ENCODE data around the gene ERG. TPM values are rescaled to one million over a fixed set of nuclear protein-coding genes. Genes with fewer than 3 reads are reported as not detected.

ERG gene
- total RNA-seq, 4 donors from 2014 or later = 3.7 to 13.3 (median 10.6) TPM

DNA sequence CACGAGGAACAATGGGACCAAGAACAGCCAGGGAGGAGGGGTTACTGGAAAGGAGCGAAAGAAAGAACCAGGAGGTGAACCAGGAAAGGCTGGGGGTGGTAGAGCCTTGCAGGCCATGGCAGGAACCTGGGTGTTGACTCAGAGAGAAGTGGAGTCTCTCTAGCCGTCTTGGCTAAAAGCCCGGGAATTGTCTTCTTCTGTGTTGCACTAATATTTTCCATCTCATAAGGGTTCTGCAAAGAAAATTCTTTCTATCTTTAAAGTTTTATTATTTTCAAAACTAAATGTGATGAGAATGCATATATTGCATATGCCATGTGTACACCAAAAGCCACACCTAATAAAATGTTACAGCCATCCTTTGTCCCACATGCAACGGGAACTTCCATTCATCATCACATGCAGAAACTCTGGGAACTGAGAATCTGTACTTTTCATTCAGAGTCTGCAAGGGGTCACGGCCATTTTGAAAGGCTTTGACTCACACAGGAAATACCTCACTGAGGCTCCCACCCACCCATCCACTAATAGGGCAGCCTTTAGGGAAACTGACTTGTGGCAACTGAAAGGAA is 38.0 kb downstream of the ERG start:
- H3K27me3 ChIP-seq = peaks cover 0 to 4% (median 0%) of the 10 kb centered on the region in 4 donors
- intact Hi-C loops (cut with DNase I) = no loop called here
- H3K36me3 ChIP-seq = no peaks in the 10 kb centered on the region
- TF ChIP-seq, protein P1, sequence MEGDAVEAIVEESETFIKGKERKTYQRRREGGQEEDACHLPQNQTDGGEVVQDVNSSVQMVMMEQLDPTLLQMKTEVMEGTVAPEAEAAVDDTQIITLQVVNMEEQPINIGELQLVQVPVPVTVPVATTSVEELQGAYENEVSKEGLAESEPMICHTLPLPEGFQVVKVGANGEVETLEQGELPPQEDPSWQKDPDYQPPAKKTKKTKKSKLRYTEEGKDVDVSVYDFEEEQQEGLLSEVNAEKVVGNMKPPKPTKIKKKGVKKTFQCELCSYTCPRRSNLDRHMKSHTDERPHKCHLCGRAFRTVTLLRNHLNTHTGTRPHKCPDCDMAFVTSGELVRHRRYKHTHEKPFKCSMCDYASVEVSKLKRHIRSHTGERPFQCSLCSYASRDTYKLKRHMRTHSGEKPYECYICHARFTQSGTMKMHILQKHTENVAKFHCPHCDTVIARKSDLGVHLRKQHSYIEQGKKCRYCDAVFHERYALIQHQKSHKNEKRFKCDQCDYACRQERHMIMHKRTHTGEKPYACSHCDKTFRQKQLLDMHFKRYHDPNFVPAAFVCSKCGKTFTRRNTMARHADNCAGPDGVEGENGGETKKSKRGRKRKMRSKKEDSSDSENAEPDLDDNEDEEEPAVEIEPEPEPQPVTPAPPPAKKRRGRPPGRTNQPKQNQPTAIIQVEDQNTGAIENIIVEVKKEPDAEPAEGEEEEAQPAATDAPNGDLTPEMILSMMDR (IDR thresholded peaks at IDR 0.05) = no peak
- TF ChIP-seq POLR2AphosphoS5 (IDR thresholded peaks at IDR 0.05) (no peak), EP300 (IDR thresholded peaks at IDR 0.05) (no peak), POLR2A (IDR thresholded peaks at IDR 0.05; ENCODE audit: low read depth) (no peak)
- 73% methylated on average over 5 of the region's 6 CpGs for WGBS
- H3K4me1 ChIP-seq = peaks cover 0 to 6% (median 0%) of the 10 kb centered on the region in 4 donors
- H3K27ac ChIP-seq (replicated peaks in 1 of 4) = peak overlapping the region in 2 of 4 donors; percentile 44
- no peak for DNase-seq (ENCODE audit: extremely low spot score)
- H3K9me3 ChIP-seq = no peaks in the 10 kb centered on the region
- no peak overlapping the region for H3K4me3 ChIP-seq

DNA sequence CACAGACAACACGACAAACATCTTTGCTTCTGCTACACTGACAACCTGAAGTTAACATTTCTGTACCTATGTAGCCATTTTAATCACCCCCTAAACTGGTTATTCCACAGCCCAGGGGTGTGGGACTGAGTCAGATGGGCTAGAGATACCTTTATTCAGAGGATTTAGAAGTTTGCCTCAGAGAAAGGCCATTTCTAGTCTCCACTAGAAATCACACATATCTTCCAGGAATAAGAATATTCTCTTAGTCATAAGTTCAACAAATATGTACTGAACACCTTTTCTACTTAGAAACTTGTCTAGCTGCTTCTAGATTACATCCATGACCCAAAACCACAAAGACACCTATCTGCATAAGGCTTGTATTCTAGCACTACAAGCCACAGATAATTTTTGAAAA is 38.8 kb downstream of the ERG start:
- H3K4me3 ChIP-seq = no peak overlapping the region
- H3K27ac ChIP-seq (replicated peaks in 1 of 4) = peak overlapping the region in 1 of 4 donors; percentile 18
- WGBS = 73% methylated on average over 1 of the region's 1 CpG
- intact Hi-C loops (cut with DNase I) = no loop called here
- no peaks in the 10 kb centered on the region for H3K9me3 ChIP-seq
- TF ChIP-seq, protein P1 (IDR thresholded peaks at IDR 0.05) = no peak
- TF ChIP-seq POLR2AphosphoS5 (IDR thresholded peaks at IDR 0.05) (no peak), POLR2A (IDR thresholded peaks at IDR 0.05; ENCODE audit: low read depth) (no peak), EP300 (IDR thresholded peaks at IDR 0.05) (no peak)
- peaks cover 0 to 4% (median 0%) of the 10 kb centered on the region in 4 donors for H3K27me3 ChIP-seq
- H3K36me3 ChIP-seq = no peaks in the 10 kb centered on the region
- no peak for DNase-seq (ENCODE audit: extremely low spot score)
- H3K4me1 ChIP-seq = peaks cover 0 to 6% (median 0%) of the 10 kb centered on the region in 4 donors

DNA sequence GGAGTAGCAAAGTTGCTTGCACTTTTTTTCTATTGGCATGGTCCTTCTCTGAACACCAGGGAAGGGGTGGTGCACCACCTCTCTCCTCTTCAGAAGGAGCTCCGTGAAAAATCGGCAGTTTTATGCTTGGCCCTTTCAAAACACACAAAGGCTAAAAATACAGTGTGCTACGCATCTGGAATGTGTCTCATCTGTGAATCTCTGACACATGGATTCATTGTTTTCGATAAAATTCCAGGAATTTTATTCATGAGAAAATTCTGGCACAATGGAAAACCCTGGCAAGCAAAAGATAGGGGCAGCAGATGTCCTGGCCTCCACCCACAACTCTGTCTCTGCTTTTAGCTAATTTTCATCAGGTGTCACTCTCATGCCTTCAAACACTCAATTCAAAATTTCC is 42.9 kb downstream of the ERG start:
- H3K27me3 ChIP-seq = peaks cover 0 to 4% (median 0%) of the 10 kb centered on the region in 4 donors
- H3K4me1 ChIP-seq = peaks cover 0 to 3% (median 0%) of the 10 kb centered on the region in 4 donors
- no peak for TF ChIP-seq EP300 (IDR thresholded peaks at IDR 0.05)
- no peak for TF ChIP-seq POLR2A (IDR thresholded peaks at IDR 0.05; ENCODE audit: low read depth)
- TF ChIP-seq POLR2AphosphoS5 (IDR thresholded peaks at IDR 0.05) = no peak
- TF ChIP-seq, protein P1 (IDR thresholded peaks at IDR 0.05) = no peak
- H3K9me3 ChIP-seq = no peaks in the 10 kb centered on the region
- H3K27ac ChIP-seq (replicated peaks in 1 of 4) = no peak overlapping the region
- no peaks in the 10 kb centered on the region for H3K36me3 ChIP-seq
- 29% methylated on average over 4 of the region's 4 CpGs for WGBS
- no peak overlapping the region for H3K4me3 ChIP-seq
- intact Hi-C loops (cut with DNase I) = no loop called here
- no peak for DNase-seq (ENCODE audit: extremely low spot score)

DNA sequence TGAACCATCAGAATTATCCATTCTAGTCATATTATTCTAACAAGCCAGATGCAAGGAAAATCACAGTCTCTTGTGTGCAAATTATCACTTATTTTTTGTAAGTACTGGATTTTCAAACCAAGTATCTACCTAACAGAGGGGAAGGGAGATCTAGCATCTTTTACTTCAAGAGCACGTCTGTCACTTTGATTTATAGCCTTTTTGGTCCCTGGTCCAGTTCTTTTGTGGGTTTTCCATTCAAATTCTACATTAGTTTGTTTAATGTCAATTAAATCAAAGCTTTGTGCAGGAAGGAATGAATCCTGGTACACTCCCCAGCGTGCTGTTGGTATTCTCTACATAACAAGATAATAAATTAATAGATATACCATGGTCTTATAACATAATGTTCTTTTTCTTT is 43.6 kb downstream of the ERG start:
- H3K27ac ChIP-seq (replicated peaks in 1 of 4) = no peak overlapping the region

More for the DNA sequence above, 43.6 kb downstream of the ERG start:
- Histone ChIP-seq H3K9me3 (no peaks in the 10 kb centered on the region), H3K36me3 (no peaks in the 10 kb centered on the region), H3K4me3 (no peak overlapping the region), H3K4me1 (no peaks in the 10 kb centered on the region), H3K27me3 (peaks cover 0 to 4% (median 0%) of the 10 kb centered on the region in 4 donors)
- TF ChIP-seq EP300 (IDR thresholded peaks at IDR 0.05) (no peak), POLR2A (IDR thresholded peaks at IDR 0.05; ENCODE audit: low read depth) (no peak), POLR2AphosphoS5 (IDR thresholded peaks at IDR 0.05) (no peak)
- TF ChIP-seq, protein P1 (IDR thresholded peaks at IDR 0.05) = no peak
- intact Hi-C loops (cut with DNase I) = no loop called here
- no peak for DNase-seq (ENCODE audit: extremely low spot score)
- 74% methylated on average over 2 of the region's 2 CpGs for WGBS

Data from esophagus muscularis mucosa (tissue), 4 donors.